Measurements from ENCODE around the gene AP5S1. TPM values are rescaled to one million over a fixed set of nuclear protein-coding genes. Genes with fewer than 3 reads are reported as not detected.

The AP5S1 gene
- polyA plus RNA-seq, 1 of the 3 experiments (the other 2 are of a cell fraction) = 10.3 TPM

GRCh38 chr20:3875378-3875974, 55.1 kb downstream of the AP5S1 start:
- H4K20me1 ChIP-seq (ENCODE audit: insufficient read depth) = no peaks in the 10 kb centered on the region; the same call in 1 of the 2 replicates
- no peak overlapping the region for H3K27ac ChIP-seq (ENCODE audit: low read depth in 2 of 2, low read length in 1 of 2)
- peaks cover 6% of the 10 kb centered on the region for H3F3A ChIP-seq (replicated peaks; ENCODE audit: insufficient read depth)
- H3K79me2 ChIP-seq (ENCODE audit: insufficient read depth) = peaks cover 27% of the 10 kb centered on the region; the same call in 1 of the 2 replicates
- H3K27me3 ChIP-seq (ENCODE audit: insufficient read depth) = no peaks in the 10 kb centered on the region
- CTCF ChIA-PET = interaction anchor here (1.1 to 2.3 kb wide), 3 partner anchors 10 to 55 kb away, joined by 3 to 14 read pairs (median 3); partner anchors contain the start of gene AP5S1
- DNase-seq = no peak
- peaks cover 0 to 2% of the 10 kb centered on the region in 2 experiments; a peak in 1 of 4 replicates for H3K4me1 ChIP-seq (ENCODE audit: control insufficient read depth in 1 of 2, insufficient read depth in 2 of 2, low read depth in 1 of 2, low read length in 1 of 2)
- POLR2A ChIA-PET = no interaction called here
- H2AFZ ChIP-seq (ENCODE audit: low read depth) = no peak overlapping the region
- no peak overlapping the region for H3K9ac ChIP-seq
- WGBS (ENCODE audit: low lambda C conversion rate) = 95% methylated on average over 9 of the region's 9 CpGs
- H3K4me2 ChIP-seq = no peak overlapping the region
- no peak overlapping the region for H3K4me3 ChIP-seq (ENCODE audit: low read depth in 2 of 2, low read length in 1 of 2)
- H3K9me2 ChIP-seq = no peaks in the 10 kb centered on the region
- TF ChIP-seq FOXJ3 (CRISPR knock-in tag; IDR thresholded peaks at IDR 0.05) (no peak), GATA2 (CRISPR knock-in tag; IDR thresholded peaks at IDR 0.05) (no peak), EZH2phosphoT487 (IDR thresholded peaks at IDR 0.05; ENCODE audit: borderline replicate concordance, low read depth) (no peak)
- H3K36me3 ChIP-seq (replicated peaks in 1 of 2; ENCODE audit: control insufficient read depth in 1 of 2, insufficient read depth in 2 of 2, low read length in 1 of 2) = peaks cover 6 to 25% of the 10 kb centered on the region in 2 experiments
- H3K9me3 ChIP-seq = no peaks in the 10 kb centered on the region

DNA sequence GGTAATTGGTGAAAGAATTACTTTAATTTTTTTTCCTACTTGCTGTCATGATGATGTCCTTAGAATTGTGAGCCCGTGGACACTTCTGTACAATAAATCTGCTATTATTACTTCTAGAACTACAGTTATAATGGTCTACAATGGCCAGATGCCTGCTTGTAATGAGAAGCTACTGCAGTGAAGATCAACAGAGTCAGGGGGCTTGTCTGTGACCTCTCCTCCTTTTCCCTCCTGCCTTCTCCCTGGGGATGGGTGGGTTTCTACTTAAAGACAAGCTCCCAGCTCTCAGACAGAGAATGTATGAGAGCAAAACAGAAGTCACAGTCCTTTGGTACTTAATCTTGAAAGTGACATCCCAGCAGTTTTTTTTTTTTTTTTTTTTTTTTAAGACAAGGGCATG, 55.7 kb downstream of the AP5S1 start:
- Histone ChIP-seq H3K36me3 (replicated peaks in 1 of 2; ENCODE audit: control insufficient read depth in 1 of 2, insufficient read depth in 2 of 2, low read length in 1 of 2) (peaks cover 6 to 25% of the 10 kb centered on the region in 2 experiments), H3K9me2 (no peaks in the 10 kb centered on the region), H3K79me2 (ENCODE audit: insufficient read depth) (peaks cover 25% of the 10 kb centered on the region; the same call in 1 of the 2 replicates), H3K4me1 (ENCODE audit: control insufficient read depth in 1 of 2, insufficient read depth in 2 of 2, low read depth in 1 of 2, low read length in 1 of 2) (peaks cover 0 to 2% of the 10 kb centered on the region in 2 experiments; a peak in 1 of 4 replicates), H3K27me3 (ENCODE audit: insufficient read depth) (no peaks in the 10 kb centered on the region), H3K4me2 (no peak overlapping the region), H3K4me3 (ENCODE audit: low read depth in 2 of 2, low read length in 1 of 2) (no peak overlapping the region), H3K27ac (ENCODE audit: low read depth in 2 of 2, low read length in 1 of 2) (no peak overlapping the region), H3K9me3 (no peaks in the 10 kb centered on the region), H4K20me1 (ENCODE audit: insufficient read depth) (no peaks in the 10 kb centered on the region; the same call in 1 of the 2 replicates), H3K9ac (no peak overlapping the region), H2AFZ (ENCODE audit: low read depth) (no peak overlapping the region), H3F3A (replicated peaks; ENCODE audit: insufficient read depth) (peaks cover 6% of the 10 kb centered on the region)
- DNase-seq = no peak
- ChIA-PET POLR2A (no interaction called here), CTCF (interaction anchor here (1.1 to 2.3 kb wide), 4 partner anchors 10 to 56 kb away, joined by 3 to 14 read pairs (median 3); partner anchors contain the start of gene AP5S1)
- TF ChIP-seq SIN3A (IDR thresholded peaks at IDR 0.05; ENCODE audit: borderline replicate concordance, low read depth, low read length) (no peak), GABPA (IDR thresholded peaks at IDR 0.05; ENCODE audit: low read depth) (no peak), ZBTB33 (IDR thresholded peaks at IDR 0.05; ENCODE audit: borderline replicate concordance, low read depth) (no peak), MXI1 (IDR thresholded peaks at IDR 0.05; ENCODE audit: low read depth, low read length) (no peak), RCOR1 (IDR thresholded peaks at IDR 0.05; ENCODE audit: low read length) (no peak), FOXM1 (IDR thresholded peaks at IDR 0.05; ENCODE audit: low read depth) (no peak), NFIC (IDR thresholded peaks at IDR 0.05; ENCODE audit: borderline replicate concordance) (no peak), CTCF (IDR thresholded peaks at IDR 0.05) (no peak), MEF2A (IDR thresholded peaks at IDR 0.05; ENCODE audit: borderline replicate concordance, low read depth) (no peak), JUND (IDR thresholded peaks at IDR 0.05) (no peak), MAX (IDR thresholded peaks at IDR 0.05; ENCODE audit: low read depth) (no peak), NRF1 (IDR thresholded peaks at IDR 0.05; ENCODE audit: low read depth, low read length) (no peak), TCF12 (IDR thresholded peaks at IDR 0.05) (no peak), FOSL2 (IDR thresholded peaks at IDR 0.05; ENCODE audit: borderline replicate concordance, low read depth) (no peak), GATA2 (CRISPR knock-in tag; IDR thresholded peaks at IDR 0.05) (no peak), YY1 (IDR thresholded peaks at IDR 0.05; ENCODE audit: low read depth) (no peak), POLR2AphosphoS5 (IDR thresholded peaks at IDR 0.05; ENCODE audit: low read depth, low read length) (no peak)
- TF ChIP-seq, protein P1, sequence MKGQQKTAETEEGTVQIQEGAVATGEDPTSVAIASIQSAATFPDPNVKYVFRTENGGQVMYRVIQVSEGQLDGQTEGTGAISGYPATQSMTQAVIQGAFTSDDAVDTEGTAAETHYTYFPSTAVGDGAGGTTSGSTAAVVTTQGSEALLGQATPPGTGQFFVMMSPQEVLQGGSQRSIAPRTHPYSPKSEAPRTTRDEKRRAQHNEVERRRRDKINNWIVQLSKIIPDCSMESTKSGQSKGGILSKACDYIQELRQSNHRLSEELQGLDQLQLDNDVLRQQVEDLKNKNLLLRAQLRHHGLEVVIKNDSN (IDR thresholded peaks at IDR 0.05; ENCODE audit: borderline replicate concordance, low read depth) = no peak
- 82% methylated on average over 1 of the region's 1 CpG for WGBS (ENCODE audit: low lambda C conversion rate)

Data from SK-N-SH (cell line).